22Rv1 (cell line): ENCODE data around the gene L1TD1.

Experiments used
- CTCF ChIP-seq: fragments of 450-650 bp; IDR thresholded peaks from 2 replicates; pipeline ENCODE4 v1.5.1; 2017; ENCODE audit warnings: mild to moderate bottlenecking
- ZFX ChIP-seq: fragments of 450-650 bp; IDR thresholded peaks from 2 replicates; pipeline ENCODE4 v1.6.1; 2017; ENCODE audit warnings: antibody characterized with exemption, borderline replicate concordance

GRCh38 chr1:62235576-62235975 is 40.9 kb downstream of the L1TD1 start:
- TF ChIP-seq CTCF (no peak), ZFX (no peak)
